Measurements from ENCODE around the gene CREB3L2. TPM values are rescaled to one million over a fixed set of nuclear protein-coding genes. Genes with fewer than 3 reads are reported as not detected.

The CREB3L2 gene, protein sequence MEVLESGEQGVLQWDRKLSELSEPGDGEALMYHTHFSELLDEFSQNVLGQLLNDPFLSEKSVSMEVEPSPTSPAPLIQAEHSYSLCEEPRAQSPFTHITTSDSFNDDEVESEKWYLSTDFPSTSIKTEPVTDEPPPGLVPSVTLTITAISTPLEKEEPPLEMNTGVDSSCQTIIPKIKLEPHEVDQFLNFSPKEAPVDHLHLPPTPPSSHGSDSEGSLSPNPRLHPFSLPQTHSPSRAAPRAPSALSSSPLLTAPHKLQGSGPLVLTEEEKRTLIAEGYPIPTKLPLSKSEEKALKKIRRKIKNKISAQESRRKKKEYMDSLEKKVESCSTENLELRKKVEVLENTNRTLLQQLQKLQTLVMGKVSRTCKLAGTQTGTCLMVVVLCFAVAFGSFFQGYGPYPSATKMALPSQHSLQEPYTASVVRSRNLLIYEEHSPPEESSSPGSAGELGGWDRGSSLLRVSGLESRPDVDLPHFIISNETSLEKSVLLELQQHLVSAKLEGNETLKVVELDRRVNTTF
- 1.9 TPM for total RNA-seq

DNA sequence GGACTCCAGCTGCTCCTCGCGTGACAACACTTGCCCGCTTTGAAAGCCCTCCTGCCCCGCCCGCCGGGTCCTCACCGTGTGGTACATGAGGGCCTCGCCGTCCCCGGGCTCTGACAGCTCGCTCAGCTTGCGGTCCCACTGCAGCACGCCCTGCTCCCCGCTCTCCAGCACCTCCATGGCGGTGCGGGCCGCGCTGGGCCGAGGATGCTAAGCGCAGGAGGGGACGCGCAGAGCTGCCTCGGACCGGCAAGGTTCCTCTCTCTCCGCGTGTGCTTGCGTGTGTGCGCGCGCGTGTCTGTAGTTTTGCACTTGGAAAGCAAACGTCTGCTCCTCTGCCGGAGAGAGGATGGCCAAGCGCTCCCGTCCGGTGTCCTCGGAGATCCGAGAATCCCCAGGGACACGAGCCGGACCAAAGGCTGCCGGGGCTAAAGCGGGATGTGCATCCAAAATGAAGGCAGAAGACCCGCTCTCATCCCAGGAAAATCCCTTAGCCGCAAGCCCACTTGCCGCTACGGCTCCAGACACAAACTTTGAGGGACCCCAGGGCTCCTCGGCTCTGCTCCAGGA lies at the start of gene CREB3L2:
Gene CREB3L2, minus strand, starts transcription at position 558 of the 567 bp plus-strand sequence. Its CDS starts 381 bp downstream, at position 177.

DNA sequence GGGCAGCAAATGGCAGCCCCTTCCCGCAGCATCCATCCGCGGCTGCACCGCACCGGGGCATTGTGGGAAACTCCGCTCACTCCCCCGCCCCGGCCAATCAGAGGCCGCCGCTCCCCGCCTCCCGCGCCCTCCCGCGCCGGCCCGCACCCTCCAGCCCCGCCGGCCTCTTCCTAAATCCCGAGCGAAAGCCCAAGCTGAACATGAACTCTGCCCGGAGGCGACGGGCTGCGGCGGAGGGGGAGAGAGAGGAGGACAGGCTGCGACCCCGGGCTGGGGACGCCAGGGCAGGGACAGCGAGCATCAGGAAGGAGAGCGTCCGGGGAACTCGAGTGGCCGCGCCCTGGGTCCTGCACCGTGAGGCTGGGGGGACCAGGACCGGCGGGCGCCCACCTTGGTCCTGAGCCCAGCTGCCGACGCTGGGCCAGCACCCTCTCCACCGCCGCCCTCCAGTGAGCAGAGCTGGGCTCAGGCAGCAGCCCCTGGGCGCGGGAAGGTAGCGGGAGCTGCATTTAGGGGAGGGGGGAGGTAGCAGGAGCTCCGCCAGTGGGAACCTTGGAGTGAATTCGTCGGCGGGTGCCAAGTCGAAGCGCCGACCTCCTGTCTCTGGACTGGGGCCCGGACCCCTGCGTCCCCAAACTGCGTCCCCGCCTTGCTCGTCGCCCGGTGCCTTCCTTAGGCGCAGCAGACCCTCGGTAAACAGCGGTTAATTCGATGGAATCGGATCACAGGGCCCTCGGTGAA lies 154.9 kb downstream of the CREB3L2 start, which contains the start of gene DGKI:
Gene DGKI, minus strand, starts transcription at position 148 of the 741 bp plus-strand sequence.

Other genes with a start within 250 kb of the CREB3L2 start
- gene DGKI, start 155.1 kb downstream of the CREB3L2 start, total RNA-seq: 201 TPM
- gene AKR1D1, start 74.4 kb upstream of the CREB3L2 start, total RNA-seq: not detected